HAP-1 (cell line): ENCODE measurements around the gene FZD7.
A peak's percentile ranks its signal among the peaks of the same experiment; 100 is the strongest.

ENCODE experiments used
- DNase-seq, 2 experiments: peaks; one replicate each; pipeline ENCODE4 v3.0.0-alpha.2; 2016 to 2020; ENCODE audit warnings: low spot score in 2 of 2
- H3K27me3 ChIP-seq: fragments of 250-450 bp; sonication (Bioruptor Pico); 2 replicates; pipeline ENCODE4 v1.5.1; 2020; ENCODE audit warnings: low read depth, mild to moderate bottlenecking, moderate library complexity
- H3K36me3 ChIP-seq: fragments of 250-450 bp; sonication (Bioruptor Pico); replicated peaks from 2 replicates; pipeline ENCODE4 v1.5.1; 2020; ENCODE audit warnings: mild to moderate bottlenecking
- H3K4me1 ChIP-seq: fragments of 250-450 bp; sonication (Bioruptor Pico); 2 replicates; pipeline ENCODE4 v1.5.1; 2020; ENCODE audit warnings: mild to moderate bottlenecking
- H3K4me3 ChIP-seq: fragments of 250-450 bp; sonication (Bioruptor Pico); 2 replicates; pipeline ENCODE4 v1.5.1; 2020; ENCODE audit warnings: mild to moderate bottlenecking, moderate library complexity
- H3K9me3 ChIP-seq: fragments of 250-450 bp; sonication (Bioruptor Pico); 2 replicates; pipeline ENCODE4 v1.5.1; 2020; ENCODE audit warnings: mild to moderate bottlenecking, moderate library complexity
- in situ Hi-C: fragments of 300-500 bp; cut with MboI; formaldehyde crosslinking; loops from 3 replicates; pipeline ENCODE4 v1.14.3; 2020; ENCODE audit warnings: low sequenced_read_pairs, inconsistent platforms, mixed read lengths

The FZD7 gene

DNA sequence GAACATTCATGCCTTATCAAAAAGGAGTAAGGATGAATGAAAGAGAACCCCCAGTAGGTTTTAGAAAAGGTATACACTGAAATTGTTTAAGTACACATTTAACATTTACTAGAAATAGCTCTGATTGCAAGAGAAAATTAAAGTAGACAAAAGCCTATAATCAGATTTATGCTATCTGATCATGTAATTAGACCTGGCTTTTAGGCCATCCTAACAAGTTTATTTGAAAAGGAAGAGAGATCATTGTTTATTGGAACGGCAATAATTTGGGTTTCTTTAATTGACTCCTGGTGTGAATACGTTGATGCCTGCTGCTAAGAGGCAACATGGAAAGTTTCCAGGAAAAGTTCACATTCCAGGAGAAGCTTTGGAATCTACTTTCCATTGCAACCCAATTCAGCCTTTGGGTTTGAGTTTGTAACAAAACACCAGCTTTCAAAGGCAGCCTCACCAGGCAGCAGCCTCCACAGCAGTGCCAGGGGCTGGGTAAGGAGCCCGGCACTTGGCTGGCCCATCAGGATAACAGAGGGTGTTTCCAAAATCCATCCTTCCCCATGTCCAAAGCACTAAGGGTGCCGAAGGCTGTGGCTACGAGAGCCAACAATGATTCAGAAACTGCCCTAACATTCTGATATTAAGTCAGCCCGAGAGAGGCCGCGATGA is 18.0 kb downstream of the FZD7 start:
- in situ Hi-C loops: no loop called here
- no peaks in the 10 kb centered on the region for H3K9me3 ChIP-seq
- H3K4me3 ChIP-seq: no peak overlapping the region
- no peaks in the 10 kb centered on the region for H3K36me3 ChIP-seq
- no peaks in the 10 kb centered on the region for H3K27me3 ChIP-seq
- no peaks in the 10 kb centered on the region for H3K4me1 ChIP-seq
- no peak for DNase-seq

GRCh38 chr2:202052235-202052634 is 18.6 kb downstream of the FZD7 start:
- no peaks in the 10 kb centered on the region for H3K36me3 ChIP-seq
- no peak for DNase-seq
- H3K9me3 ChIP-seq: no peaks in the 10 kb centered on the region
- no peaks in the 10 kb centered on the region for H3K27me3 ChIP-seq
- in situ Hi-C loops: no loop called here
- H3K4me3 ChIP-seq: no peak overlapping the region
- no peaks in the 10 kb centered on the region for H3K4me1 ChIP-seq

- in situ Hi-C loops: no loop called here
- Histone ChIP-seq H3K4me1 (no peaks in the 10 kb centered on the region), H3K27me3 (no peaks in the 10 kb centered on the region), H3K4me3 (no peak overlapping the region), H3K9me3 (no peaks in the 10 kb centered on the region), H3K36me3 (no peaks in the 10 kb centered on the region)
- DNase-seq: no peak
Observed at GRCh38 chr2:202054679-202055078, 21.0 kb downstream of the FZD7 start.

DNA sequence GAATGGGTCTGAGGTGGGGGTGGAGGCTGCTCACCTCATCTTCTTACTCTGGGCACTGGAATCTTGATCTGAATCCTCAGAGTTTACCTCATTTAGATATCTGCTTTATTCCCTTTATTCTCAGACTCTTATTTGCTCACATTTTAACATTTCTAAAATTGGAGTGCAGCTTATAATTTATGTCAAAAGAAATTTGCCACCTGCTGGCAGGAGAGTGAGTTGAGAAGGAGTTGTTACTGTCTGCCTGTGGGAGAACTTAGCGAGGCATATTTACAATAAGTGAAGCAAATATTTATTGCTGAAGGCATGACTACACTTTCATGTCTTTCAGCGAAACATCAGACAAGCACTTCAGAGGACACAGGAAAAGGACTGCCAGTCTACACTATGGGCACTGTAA is 23.0 kb downstream of the FZD7 start:
- Histone ChIP-seq H3K27me3 (no peaks in the 10 kb centered on the region), H3K4me3 (no peak overlapping the region), H3K9me3 (no peaks in the 10 kb centered on the region), H3K4me1 (no peaks in the 10 kb centered on the region), H3K36me3 (no peaks in the 10 kb centered on the region)
- no peak for DNase-seq
- in situ Hi-C loops: no loop called here

DNA sequence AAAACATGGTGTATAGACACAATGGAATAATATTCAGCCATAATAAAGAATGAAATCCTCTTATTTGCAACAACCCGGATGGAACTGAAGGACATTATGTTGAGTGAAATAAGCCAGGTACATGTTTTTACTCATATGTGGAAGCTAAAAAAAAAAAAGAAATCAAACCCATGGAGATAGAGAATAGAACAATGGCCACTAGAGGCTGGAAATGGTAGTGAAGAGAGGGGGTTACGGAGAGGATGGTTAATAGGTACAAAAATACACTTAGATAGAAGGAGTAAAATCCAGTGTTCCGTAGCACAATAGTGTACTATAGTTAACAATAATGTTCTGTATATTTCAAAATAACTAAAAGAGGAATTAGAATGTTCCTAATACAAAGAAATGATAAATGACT is 26.6 kb downstream of the FZD7 start:
- Histone ChIP-seq H3K9me3 (no peaks in the 10 kb centered on the region), H3K27me3 (no peaks in the 10 kb centered on the region), H3K4me1 (peaks cover 3% of the 10 kb centered on the region; the same call in 1 of the 2 replicates), H3K36me3 (no peaks in the 10 kb centered on the region), H3K4me3 (no peak overlapping the region)
- in situ Hi-C loops: no loop called here
- DNase-seq: no peak

DNA sequence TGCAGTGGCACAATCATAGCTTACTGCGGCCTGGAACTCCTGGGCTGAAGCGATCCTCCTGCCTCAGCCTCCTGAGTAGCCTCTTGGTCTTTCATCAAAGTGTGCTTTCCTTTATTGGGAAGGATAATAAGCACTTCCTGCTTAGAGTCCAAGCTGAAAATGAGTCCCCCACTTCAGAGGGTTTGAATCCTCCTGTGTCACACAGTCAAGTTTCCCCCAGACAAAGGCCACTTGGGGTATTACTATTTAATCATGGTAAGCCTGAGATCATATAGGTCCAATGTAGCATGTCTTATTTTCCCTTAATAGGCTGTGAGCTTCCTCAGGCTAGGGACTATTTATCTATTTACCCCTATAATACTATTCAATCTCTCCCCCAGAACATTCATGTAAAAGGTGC is 28.0 kb downstream of the FZD7 start:
- DNase-seq: no peak
- H3K4me3 ChIP-seq: no peak overlapping the region
- no peaks in the 10 kb centered on the region for H3K36me3 ChIP-seq
- no peaks in the 10 kb centered on the region for H3K9me3 ChIP-seq
- no peaks in the 10 kb centered on the region for H3K27me3 ChIP-seq
- in situ Hi-C loops: no loop called here
- peaks cover 3% of the 10 kb centered on the region; the same call in 1 of the 2 replicates for H3K4me1 ChIP-seq

- H3K4me3 ChIP-seq: no peak overlapping the region
- no peaks in the 10 kb centered on the region for H3K36me3 ChIP-seq
- DNase-seq: peak; percentile 15 to 45
- H3K9me3 ChIP-seq: no peaks in the 10 kb centered on the region
- in situ Hi-C loops: no loop called here
- H3K4me1 ChIP-seq: peaks cover 3% of the 10 kb centered on the region; the same call in 1 of the 2 replicates
- H3K27me3 ChIP-seq: no peaks in the 10 kb centered on the region
Observed at GRCh38 chr2:202064171-202064880, 30.7 kb downstream of the FZD7 start.

DNA sequence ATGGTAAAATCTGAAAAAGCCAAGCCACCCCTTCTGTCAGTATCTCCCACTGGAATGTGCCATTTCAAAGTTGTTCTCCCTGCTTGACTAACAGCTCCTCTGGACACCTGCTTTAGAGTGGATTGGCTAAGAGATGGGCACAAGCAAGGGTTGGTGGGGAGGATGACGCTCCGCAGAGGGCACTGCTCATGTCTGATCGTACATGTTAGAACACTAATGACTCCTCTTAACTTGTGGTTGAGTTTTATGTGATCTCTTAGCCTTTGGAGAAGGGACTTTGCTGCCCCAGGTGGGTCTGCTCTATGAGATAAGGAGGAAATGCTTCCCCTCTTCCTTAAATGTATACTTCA is 31.2 kb downstream of the FZD7 start:
- Histone ChIP-seq H3K4me3 (no peak overlapping the region), H3K9me3 (no peaks in the 10 kb centered on the region), H3K36me3 (no peaks in the 10 kb centered on the region), H3K27me3 (no peaks in the 10 kb centered on the region), H3K4me1 (peaks cover 3% of the 10 kb centered on the region; the same call in 1 of the 2 replicates)
- in situ Hi-C loops: no loop called here
- DNase-seq: no peak

DNA sequence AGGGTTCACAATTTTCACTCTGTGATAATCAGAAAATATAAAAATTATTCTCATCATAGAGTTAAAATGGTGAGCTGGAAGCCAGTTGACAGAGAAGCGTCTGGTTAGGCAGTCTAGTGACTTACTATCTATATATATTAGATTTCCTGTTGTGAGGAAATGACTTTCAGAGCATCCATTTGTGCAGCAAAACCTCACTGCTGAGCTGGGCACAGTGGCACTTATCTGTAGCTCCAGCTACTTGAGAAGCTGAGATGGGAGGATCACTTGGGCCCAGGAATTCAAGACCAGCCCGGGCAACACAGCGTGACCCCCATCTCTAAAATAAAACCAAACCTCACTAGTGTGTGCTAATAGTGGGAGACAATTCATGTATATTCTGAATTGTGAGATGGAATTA is 32.2 kb downstream of the FZD7 start:
- H3K27me3 ChIP-seq: no peaks in the 10 kb centered on the region
- in situ Hi-C loops: no loop called here
- DNase-seq: no peak

DNA sequence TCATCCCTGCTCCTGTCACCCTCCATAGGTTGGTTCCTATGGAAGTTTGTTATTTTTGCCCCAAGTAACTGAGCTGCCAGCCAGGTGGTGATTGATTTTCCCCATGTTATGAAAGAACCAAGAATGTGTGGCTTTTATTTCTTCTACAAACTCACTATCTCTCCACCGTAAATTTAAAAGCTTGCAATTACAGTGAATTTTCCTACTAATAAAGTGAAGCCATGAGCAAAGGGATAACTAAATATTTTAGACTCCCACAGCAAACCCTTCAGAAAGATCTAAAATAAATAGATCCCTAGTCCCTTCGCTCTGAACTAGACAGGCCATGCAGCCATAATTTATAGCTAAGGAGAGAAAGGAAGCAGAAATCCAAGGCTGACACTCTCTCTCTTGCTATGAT is 33.2 kb downstream of the FZD7 start:
- H3K36me3 ChIP-seq: no peaks in the 10 kb centered on the region
- H3K4me3 ChIP-seq: no peak overlapping the region
- no peaks in the 10 kb centered on the region for H3K27me3 ChIP-seq
- peaks cover 3% of the 10 kb centered on the region; the same call in 1 of the 2 replicates for H3K4me1 ChIP-seq
- H3K9me3 ChIP-seq: no peaks in the 10 kb centered on the region
- in situ Hi-C loops: no loop called here
- DNase-seq: no peak

More for the DNA sequence above, 32.2 kb downstream of the FZD7 start:
- Histone ChIP-seq H3K4me3 (no peak overlapping the region), H3K4me1 (peaks cover 3% of the 10 kb centered on the region; the same call in 1 of the 2 replicates), H3K36me3 (no peaks in the 10 kb centered on the region), H3K9me3 (no peaks in the 10 kb centered on the region)

DNA sequence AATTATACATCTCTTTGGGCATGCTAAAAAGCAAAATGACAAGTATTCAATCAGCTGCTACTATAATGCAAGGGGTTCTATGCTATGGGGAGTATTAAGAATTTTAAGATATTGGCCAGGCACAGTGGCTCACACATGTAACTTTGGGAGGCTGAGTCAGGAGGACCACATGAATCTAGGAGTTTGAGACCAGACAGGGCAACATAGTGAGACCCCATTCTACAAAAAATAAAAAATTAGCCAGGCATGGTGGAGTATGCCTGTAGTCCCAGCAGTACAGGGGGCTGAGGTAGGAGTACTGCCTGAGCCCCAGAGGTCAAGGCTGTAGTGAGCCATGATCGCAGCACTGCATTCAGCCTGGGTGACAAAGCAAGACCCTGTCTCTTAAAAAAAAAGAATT is 33.9 kb downstream of the FZD7 start:
- no peaks in the 10 kb centered on the region for H3K9me3 ChIP-seq
- no peak for DNase-seq
- no peak overlapping the region for H3K4me3 ChIP-seq
- H3K4me1 ChIP-seq: peaks cover 3% of the 10 kb centered on the region; the same call in 1 of the 2 replicates
- in situ Hi-C loops: no loop called here
- H3K36me3 ChIP-seq: no peaks in the 10 kb centered on the region
- no peaks in the 10 kb centered on the region for H3K27me3 ChIP-seq

GRCh38 chr2:202069170-202070067 is 35.8 kb downstream of the FZD7 start:
- no peak overlapping the region for H3K4me3 ChIP-seq
- DNase-seq: no peak
- H3K9me3 ChIP-seq: no peaks in the 10 kb centered on the region
- H3K36me3 ChIP-seq: no peaks in the 10 kb centered on the region
- no peaks in the 10 kb centered on the region for H3K27me3 ChIP-seq
- H3K4me1 ChIP-seq: peaks cover under 1% of the 10 kb centered on the region; the same call in 1 of the 2 replicates
- in situ Hi-C loops: no loop called here

GRCh38 chr2:202071107-202071506 is 37.5 kb downstream of the FZD7 start:
- no peaks in the 10 kb centered on the region for H3K4me1 ChIP-seq
- DNase-seq: no peak
- no peak overlapping the region for H3K4me3 ChIP-seq
- no peaks in the 10 kb centered on the region for H3K27me3 ChIP-seq
- no peaks in the 10 kb centered on the region for H3K9me3 ChIP-seq
- in situ Hi-C loops: no loop called here
- H3K36me3 ChIP-seq: no peaks in the 10 kb centered on the region

DNA sequence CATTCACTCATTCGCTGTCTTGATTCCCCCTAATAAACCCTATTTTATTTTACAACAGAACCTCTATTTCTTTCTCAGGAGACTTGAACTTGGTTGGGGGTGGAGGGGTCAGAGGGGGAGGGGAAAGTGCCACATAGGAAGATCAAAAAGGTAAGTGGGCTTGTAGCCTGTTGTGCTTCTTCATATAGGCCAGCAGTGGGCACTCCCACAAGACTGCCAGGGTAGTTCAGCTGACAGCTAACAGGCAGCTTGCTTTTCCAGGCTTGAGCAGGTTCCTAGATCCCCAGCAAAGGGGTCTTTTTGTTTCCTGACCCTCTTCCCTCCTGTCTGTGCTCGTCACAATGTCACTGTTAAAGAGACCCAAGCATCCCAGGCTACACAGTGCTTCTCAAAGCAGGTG is 38.6 kb downstream of the FZD7 start:
- Histone ChIP-seq H3K4me1 (no peaks in the 10 kb centered on the region), H3K27me3 (no peaks in the 10 kb centered on the region), H3K4me3 (no peak overlapping the region), H3K9me3 (no peaks in the 10 kb centered on the region), H3K36me3 (no peaks in the 10 kb centered on the region)
- in situ Hi-C loops: no loop called here
- no peak for DNase-seq
